ENCODE data around the gene TNNI3K.

The TNNI3K gene

DNA sequence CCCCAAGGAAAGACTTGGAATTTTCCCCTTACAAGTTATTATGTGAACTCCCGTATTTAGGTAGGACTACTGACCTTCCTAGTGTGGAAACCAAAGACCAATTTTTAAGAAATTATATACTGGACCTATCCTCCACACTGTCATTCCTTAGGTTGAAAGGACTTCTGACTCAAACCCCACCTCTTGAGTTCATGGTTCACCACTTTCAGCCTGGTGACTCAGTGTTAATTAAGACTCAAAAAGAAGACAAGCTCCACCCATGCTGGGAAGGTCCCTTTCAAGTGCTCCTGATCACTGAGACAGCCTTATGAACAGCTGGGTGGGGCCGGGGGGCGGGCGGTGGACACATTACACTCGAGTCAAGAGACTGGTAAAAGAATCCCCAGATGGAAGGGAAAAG, 164.1 kb downstream of the TNNI3K start:
- H3K36me3 ChIP-seq (ENCODE audit: control insufficient read depth, low read length) = no peaks in the 10 kb centered on the region
- no peaks in the 10 kb centered on the region for H4K20me1 ChIP-seq (ENCODE audit: control insufficient read depth, insufficient read depth, low read depth, low read length)
- no peak overlapping the region for H3K4me3 ChIP-seq (ENCODE audit: low read length)
- H3K4me1 ChIP-seq (ENCODE audit: control insufficient read depth, low read length) = no peaks in the 10 kb centered on the region
- H3F3A ChIP-seq (ENCODE audit: control insufficient read depth, insufficient read depth) = no peaks in the 10 kb centered on the region
- TF ChIP-seq, protein P1, sequence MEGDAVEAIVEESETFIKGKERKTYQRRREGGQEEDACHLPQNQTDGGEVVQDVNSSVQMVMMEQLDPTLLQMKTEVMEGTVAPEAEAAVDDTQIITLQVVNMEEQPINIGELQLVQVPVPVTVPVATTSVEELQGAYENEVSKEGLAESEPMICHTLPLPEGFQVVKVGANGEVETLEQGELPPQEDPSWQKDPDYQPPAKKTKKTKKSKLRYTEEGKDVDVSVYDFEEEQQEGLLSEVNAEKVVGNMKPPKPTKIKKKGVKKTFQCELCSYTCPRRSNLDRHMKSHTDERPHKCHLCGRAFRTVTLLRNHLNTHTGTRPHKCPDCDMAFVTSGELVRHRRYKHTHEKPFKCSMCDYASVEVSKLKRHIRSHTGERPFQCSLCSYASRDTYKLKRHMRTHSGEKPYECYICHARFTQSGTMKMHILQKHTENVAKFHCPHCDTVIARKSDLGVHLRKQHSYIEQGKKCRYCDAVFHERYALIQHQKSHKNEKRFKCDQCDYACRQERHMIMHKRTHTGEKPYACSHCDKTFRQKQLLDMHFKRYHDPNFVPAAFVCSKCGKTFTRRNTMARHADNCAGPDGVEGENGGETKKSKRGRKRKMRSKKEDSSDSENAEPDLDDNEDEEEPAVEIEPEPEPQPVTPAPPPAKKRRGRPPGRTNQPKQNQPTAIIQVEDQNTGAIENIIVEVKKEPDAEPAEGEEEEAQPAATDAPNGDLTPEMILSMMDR (IDR thresholded peaks at IDR 0.05; ENCODE audit: low read depth, low read length, poor library complexity, severe bottlenecking) = no peak
- no peak for TF ChIP-seq EZH2phosphoT487 (IDR thresholded peaks at IDR 0.05; ENCODE audit: borderline replicate concordance, low read length)
- H3K4me2 ChIP-seq (ENCODE audit: low read length) = no peak overlapping the region
- H3K79me2 ChIP-seq (ENCODE audit: control insufficient read depth, low read length) = no peaks in the 10 kb centered on the region
- H3K27me3 ChIP-seq (ENCODE audit: control insufficient read depth, low read length) = no peaks in the 10 kb centered on the region
- no peak overlapping the region for H3K27ac ChIP-seq (ENCODE audit: low read depth, low read length)
- no peaks in the 10 kb centered on the region for H3K9me3 ChIP-seq (ENCODE audit: control insufficient read depth, insufficient read depth, low read length)
- H3K9me2 ChIP-seq (replicated peaks; ENCODE audit: control insufficient read depth, low read length) = no peaks in the 10 kb centered on the region

DNA sequence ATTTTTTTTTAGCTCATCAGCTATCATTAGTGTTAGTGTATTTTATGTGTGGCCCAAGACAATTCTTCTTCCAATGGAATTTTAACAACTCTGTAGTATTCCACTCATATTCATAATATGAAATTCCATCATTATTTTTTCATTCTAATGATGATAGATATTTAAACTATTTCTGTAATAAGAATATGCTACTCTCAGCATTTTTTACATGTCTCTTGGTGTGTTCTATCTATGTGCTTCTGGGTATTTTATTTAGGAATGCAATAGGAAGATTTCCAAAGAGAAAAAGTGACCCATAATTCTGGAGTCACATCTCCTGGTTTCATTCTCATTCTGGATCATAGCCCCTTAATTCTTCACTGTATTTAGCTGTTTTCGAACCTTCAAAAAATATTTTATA, 167.7 kb downstream of the TNNI3K start:
- Histone ChIP-seq H3K9me2 (replicated peaks; ENCODE audit: control insufficient read depth, low read length) (no peaks in the 10 kb centered on the region), H4K20me1 (ENCODE audit: control insufficient read depth, insufficient read depth, low read depth, low read length) (no peaks in the 10 kb centered on the region), H3F3A (ENCODE audit: control insufficient read depth, insufficient read depth) (no peaks in the 10 kb centered on the region), H3K4me2 (ENCODE audit: low read length) (no peak overlapping the region), H3K27ac (ENCODE audit: low read depth, low read length) (no peak overlapping the region), H3K27me3 (ENCODE audit: control insufficient read depth, low read length) (no peaks in the 10 kb centered on the region), H3K79me2 (ENCODE audit: control insufficient read depth, low read length) (no peaks in the 10 kb centered on the region), H3K9me3 (ENCODE audit: control insufficient read depth, insufficient read depth, low read length) (no peaks in the 10 kb centered on the region), H3K4me3 (ENCODE audit: low read length) (no peak overlapping the region), H3K4me1 (ENCODE audit: control insufficient read depth, low read length) (no peaks in the 10 kb centered on the region), H3K36me3 (ENCODE audit: control insufficient read depth, low read length) (no peaks in the 10 kb centered on the region)
- TF ChIP-seq, protein P1 (IDR thresholded peaks at IDR 0.05; ENCODE audit: low read depth, low read length, poor library complexity, severe bottlenecking) = no peak
- TF ChIP-seq EZH2phosphoT487 (IDR thresholded peaks at IDR 0.05; ENCODE audit: borderline replicate concordance, low read length) = no peak

DNA sequence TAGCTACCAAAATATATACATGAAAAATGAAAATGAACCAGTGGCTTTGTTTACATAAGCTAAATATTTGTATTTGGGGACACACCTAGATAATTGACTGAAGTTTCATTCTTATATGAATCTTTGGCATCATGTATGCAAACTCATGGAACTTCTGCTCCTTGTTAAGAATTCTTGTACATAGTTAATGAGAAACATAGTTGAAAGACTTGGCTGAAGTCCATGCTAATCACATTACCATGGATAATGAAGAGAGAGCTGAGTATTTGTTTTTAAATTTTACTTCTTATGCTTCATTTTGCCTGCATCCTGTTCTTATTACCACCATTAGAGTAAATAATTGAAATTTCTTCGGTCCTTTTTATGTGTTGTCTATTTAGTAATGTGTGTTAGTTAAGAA, 168.4 kb downstream of the TNNI3K start:
- Histone ChIP-seq H3K27ac (ENCODE audit: low read depth, low read length) (no peak overlapping the region), H3K4me2 (ENCODE audit: low read length) (no peak overlapping the region), H3K36me3 (ENCODE audit: control insufficient read depth, low read length) (no peaks in the 10 kb centered on the region), H3K9me3 (ENCODE audit: control insufficient read depth, insufficient read depth, low read length) (no peaks in the 10 kb centered on the region), H3K4me1 (ENCODE audit: control insufficient read depth, low read length) (no peaks in the 10 kb centered on the region), H4K20me1 (ENCODE audit: control insufficient read depth, insufficient read depth, low read depth, low read length) (no peaks in the 10 kb centered on the region), H3K4me3 (ENCODE audit: low read length) (no peak overlapping the region), H3K79me2 (ENCODE audit: control insufficient read depth, low read length) (no peaks in the 10 kb centered on the region), H3K9me2 (replicated peaks; ENCODE audit: control insufficient read depth, low read length) (no peaks in the 10 kb centered on the region), H3K27me3 (ENCODE audit: control insufficient read depth, low read length) (no peaks in the 10 kb centered on the region), H3F3A (ENCODE audit: control insufficient read depth, insufficient read depth) (no peaks in the 10 kb centered on the region)
- no peak for TF ChIP-seq EZH2phosphoT487 (IDR thresholded peaks at IDR 0.05; ENCODE audit: borderline replicate concordance, low read length)
- TF ChIP-seq, protein P1 (IDR thresholded peaks at IDR 0.05; ENCODE audit: low read depth, low read length, poor library complexity, severe bottlenecking) = no peak

- no peaks in the 10 kb centered on the region for H3K36me3 ChIP-seq (ENCODE audit: control insufficient read depth, low read length)
- no peaks in the 10 kb centered on the region for H3K27me3 ChIP-seq (ENCODE audit: control insufficient read depth, low read length)
- no peaks in the 10 kb centered on the region for H4K20me1 ChIP-seq (ENCODE audit: control insufficient read depth, insufficient read depth, low read depth, low read length)
- H3K4me1 ChIP-seq (ENCODE audit: control insufficient read depth, low read length) = no peaks in the 10 kb centered on the region
- H3K79me2 ChIP-seq (ENCODE audit: control insufficient read depth, low read length) = no peaks in the 10 kb centered on the region
- H3K4me2 ChIP-seq (ENCODE audit: low read length) = no peak overlapping the region
- no peak overlapping the region for H3K27ac ChIP-seq (ENCODE audit: low read depth, low read length)
- H3K9me2 ChIP-seq (replicated peaks; ENCODE audit: control insufficient read depth, low read length) = no peaks in the 10 kb centered on the region
- no peak for TF ChIP-seq EZH2phosphoT487 (IDR thresholded peaks at IDR 0.05; ENCODE audit: borderline replicate concordance, low read length)
- TF ChIP-seq, protein P1 (IDR thresholded peaks at IDR 0.05; ENCODE audit: low read depth, low read length, poor library complexity, severe bottlenecking) = no peak
- H3K4me3 ChIP-seq (ENCODE audit: low read length) = no peak overlapping the region
- H3F3A ChIP-seq (ENCODE audit: control insufficient read depth, insufficient read depth) = no peaks in the 10 kb centered on the region
- H3K9me3 ChIP-seq (ENCODE audit: control insufficient read depth, insufficient read depth, low read length) = no peaks in the 10 kb centered on the region
These were observed 171.6 kb downstream of the TNNI3K start for GRCh38 chr1:74406759-74407158.

All from DOHH2 (cell line).